GM12892 (cell line): ENCODE measurements around the gene RXYLT1. TPM values are rescaled to one million over a fixed set of nuclear protein-coding genes. Genes with fewer than 3 reads are reported as not detected.
"Not testable (repeated sequence)": the region's sequence is repeated elsewhere in the genome, so short reads cannot be mapped to it uniquely, and the experiment has no call there.

Source experiments
- DNase-seq: peaks from one replicate; pipeline ENCODE4 v3.0.0; 2011; ENCODE audit not compliant: insufficient read length
- FAIRE-seq: peaks from 2 replicates; lab custom pipeline; 2011; peaks lifted over from hg19 to GRCh38; lab: Jason Lieb, UNC
- POLR2A ChIP-seq: IDR thresholded peaks from 2 replicates; pipeline ENCODE4 v1.6.1; 2011; ENCODE audit warnings: low read depth, low read length, control low read depth
- POLR2AphosphoS5 ChIP-seq: IDR thresholded peaks from 2 replicates; pipeline ENCODE4 v1.6.1; 2011; ENCODE audit warnings: low read depth, low read length, control low read depth
- TAF1 ChIP-seq: IDR thresholded peaks from 2 replicates; pipeline ENCODE4 v1.6.1; 2011; ENCODE audit warnings: low read depth, mild to moderate bottlenecking, control low read depth, low read length, borderline replicate concordance
- polyA plus RNA-seq: library from polyadenylated mRNA; unstranded; fragments of >200 nt; gene quantifications from one replicate; pipeline ENCODE4 v1.2.1, GENCODE V29; 2012; ENCODE audit warnings: missing spikeins, inconsistent platforms; ENCODE audit not compliant: missing spikeins

RXYLT1 gene, protein sequence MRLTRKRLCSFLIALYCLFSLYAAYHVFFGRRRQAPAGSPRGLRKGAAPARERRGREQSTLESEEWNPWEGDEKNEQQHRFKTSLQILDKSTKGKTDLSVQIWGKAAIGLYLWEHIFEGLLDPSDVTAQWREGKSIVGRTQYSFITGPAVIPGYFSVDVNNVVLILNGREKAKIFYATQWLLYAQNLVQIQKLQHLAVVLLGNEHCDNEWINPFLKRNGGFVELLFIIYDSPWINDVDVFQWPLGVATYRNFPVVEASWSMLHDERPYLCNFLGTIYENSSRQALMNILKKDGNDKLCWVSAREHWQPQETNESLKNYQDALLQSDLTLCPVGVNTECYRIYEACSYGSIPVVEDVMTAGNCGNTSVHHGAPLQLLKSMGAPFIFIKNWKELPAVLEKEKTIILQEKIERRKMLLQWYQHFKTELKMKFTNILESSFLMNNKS
- 21.3 TPM for polyA plus RNA-seq

DNA sequence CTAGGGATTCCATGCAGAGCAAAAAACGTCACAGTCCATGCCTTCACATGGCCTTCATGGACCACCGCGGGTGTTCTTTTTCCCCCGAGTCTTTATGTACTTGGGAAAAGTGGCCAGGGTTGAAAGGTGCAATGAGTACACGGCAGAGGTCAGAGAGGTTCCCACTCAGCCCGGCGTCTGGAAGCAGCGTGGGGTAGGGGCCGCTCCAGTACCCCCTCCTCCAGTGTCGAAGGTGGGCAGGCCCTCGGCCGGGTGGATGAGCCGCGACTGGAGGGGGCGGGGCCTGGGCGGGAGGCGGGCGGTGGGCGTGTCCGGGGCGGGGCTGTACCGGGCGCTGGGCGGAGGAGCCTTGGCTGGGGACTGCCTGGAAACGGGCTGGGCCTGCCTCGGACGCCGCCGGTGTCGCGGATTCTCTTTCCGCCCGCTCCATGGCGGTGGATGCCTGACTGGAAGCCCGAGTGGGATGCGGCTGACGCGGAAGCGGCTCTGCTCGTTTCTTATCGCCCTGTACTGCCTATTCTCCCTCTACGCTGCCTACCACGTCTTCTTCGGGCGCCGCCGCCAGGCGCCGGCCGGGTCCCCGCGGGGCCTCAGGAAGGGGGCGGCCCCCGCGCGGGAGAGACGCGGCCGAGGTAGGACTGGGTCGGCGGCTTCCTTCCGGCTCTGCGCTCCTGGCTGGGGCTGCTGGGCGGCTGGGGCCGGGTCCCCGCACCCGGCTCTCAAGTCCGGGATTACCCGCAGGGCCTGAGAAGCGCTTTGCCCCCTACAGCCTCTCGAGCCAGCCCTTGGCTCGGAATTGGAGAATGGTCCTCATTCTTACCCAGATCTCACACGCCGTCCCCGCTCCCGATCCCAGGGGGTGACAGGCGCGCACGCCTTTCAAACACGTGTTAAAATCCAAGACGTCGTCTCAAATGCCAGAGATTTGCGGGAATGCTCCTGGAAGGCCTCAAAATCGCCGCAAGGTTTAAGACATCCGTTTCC, at the start of gene RXYLT1:
Gene RXYLT1, plus strand, starts transcription at position 412 of the 984 bp plus-strand sequence. Its CDS starts 52 bp downstream, at position 464.
- peak; percentile 92 for FAIRE-seq
- TF ChIP-seq POLR2A = peak; percentile 87
- peak; percentile 69 for TF ChIP-seq TAF1
- peak; percentile 76 for TF ChIP-seq POLR2AphosphoS5

DNA sequence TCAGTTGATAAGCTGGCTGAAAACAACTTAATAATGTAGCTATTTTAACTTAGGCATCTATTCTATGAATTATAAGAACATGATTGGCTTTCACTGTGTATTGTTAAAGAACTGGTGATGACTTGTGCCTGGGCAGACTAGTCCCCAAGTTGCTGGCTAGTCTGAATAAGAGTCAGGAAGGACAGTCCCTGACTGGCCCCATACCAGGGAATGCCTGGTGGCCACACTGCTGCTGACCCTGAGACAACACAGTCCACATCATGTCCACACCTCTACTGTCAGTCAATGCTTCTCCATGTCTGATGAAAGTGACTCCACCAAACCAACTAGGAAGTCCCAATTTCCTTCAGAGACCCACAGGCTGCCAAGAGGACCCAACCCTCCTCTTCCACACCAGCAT, 46.9 kb upstream of the RXYLT1 start:
- FAIRE-seq, DNase-seq: not testable (repeated sequence)

More for the DNA sequence above, at the start of gene RXYLT1:
- peak; percentile 73 for DNase-seq

DNA sequence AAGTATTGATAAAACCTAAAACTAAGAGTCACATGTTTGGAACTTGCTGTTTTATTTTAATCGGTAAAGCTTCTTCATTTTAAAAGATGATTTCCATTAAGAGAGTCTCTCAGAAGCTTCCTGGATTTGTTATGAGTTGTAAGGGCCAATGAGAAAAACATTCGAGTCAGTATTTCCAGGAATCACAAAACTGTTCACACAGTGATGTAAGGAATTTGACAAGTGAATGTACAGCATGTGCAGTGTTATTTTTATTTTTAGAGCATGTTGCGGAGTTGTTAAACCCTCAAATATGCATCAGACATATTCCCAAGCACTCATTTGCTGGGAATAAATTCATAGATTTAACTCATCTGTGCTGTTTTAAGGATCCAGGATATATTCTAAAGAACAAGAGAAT, 46.1 kb upstream of the RXYLT1 start:
- FAIRE-seq, DNase-seq: not testable (repeated sequence)

DNA sequence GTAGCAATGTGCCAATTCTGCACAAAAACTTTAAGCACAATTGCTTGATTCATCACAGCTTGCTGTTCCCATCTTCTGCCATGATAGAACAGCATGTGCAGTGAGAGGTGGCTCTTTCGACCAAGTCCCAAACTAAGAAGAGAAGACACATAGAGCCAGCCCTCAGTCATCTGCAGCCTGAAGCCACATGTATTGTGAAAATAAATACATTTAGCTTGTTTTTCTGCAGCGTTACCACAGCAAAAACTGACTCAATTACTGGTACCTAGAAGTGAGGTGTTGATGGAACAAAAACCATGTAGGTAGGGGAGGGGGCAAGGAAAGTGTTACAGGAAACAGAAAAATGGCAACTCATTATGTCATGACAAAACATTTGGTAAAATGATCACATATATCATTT, 39.2 kb upstream of the RXYLT1 start:
- not testable (repeated sequence) for FAIRE-seq

DNA sequence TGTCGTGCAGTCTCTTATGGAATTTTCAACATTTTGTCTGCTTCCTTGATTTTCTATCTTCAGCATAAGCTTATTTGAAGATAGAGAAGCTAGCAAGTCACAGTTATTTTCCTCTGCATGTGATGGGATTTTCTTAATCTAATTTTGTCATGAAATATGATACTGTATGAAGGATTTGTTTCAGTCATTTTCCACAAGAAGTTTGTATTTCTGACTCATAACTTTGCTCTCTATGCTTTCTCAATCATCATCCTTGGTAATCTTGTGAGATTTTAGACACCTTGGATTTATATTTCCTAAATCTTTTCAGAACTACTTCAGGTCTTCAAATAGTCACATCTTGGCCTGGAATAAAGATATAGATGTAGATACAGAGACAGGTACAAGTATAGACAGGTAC, 38.3 kb upstream of the RXYLT1 start:
- DNase-seq, FAIRE-seq: not testable (repeated sequence)

More for the DNA sequence above, 39.2 kb upstream of the RXYLT1 start:
- DNase-seq = not testable (repeated sequence)

DNA sequence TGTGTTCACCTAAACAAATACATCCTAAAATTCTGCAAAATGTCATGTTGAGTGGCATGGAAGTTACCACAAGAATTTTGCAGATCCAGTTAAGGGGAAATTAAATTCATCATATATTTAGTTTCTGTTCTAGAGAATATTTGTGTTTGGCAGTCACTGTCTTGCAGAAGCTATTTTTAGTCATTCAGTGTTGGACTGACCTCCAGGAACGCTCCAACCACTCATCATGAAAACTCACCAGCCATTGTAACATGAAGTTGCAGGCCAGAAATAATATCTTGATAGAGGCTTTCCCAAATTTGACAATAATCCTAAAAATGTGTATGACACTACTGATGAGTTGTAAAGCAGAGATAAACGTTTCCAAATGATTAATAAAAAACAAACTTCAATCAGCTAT, 35.6 kb upstream of the RXYLT1 start:
- DNase-seq, FAIRE-seq: not testable (repeated sequence)

DNA sequence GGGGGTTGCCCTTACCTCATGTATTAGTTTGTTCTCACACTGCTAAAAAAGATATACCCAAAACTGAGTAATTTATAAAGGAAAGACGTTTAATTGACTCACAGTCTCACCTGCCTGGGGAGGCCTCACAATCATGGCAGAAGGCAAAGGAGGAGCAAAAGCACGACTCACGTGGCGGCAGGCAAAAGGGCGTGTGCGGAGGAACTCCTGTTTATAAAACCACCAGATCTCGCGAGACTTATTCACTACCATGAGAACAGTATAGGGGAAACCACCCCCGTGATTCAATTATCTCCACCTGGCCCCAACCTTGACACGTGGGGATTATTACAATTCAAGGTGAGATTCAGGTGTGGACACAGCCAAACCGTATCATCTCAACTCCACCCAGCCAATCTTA, 33.2 kb upstream of the RXYLT1 start:
- DNase-seq, FAIRE-seq: not testable (repeated sequence)

DNA sequence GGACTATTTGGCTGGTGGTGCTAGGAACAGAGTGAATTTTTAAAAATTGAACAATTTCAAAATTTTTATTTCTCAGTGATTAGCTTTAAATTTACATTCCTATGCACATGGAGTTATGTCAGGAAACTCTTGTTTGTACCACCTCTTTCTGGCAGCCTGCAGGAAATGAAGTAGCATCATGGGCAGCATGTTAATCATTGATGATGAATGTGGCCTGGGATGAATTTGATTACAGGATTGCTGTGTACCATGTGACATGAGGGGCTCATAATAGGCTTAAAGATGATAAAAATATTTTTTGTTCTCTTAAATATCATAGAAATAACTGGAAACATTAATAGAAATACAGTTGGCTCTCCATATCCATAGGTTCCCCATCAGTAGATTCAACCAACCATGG, 32.6 kb upstream of the RXYLT1 start:
- not testable (repeated sequence) for FAIRE-seq, DNase-seq

DNA sequence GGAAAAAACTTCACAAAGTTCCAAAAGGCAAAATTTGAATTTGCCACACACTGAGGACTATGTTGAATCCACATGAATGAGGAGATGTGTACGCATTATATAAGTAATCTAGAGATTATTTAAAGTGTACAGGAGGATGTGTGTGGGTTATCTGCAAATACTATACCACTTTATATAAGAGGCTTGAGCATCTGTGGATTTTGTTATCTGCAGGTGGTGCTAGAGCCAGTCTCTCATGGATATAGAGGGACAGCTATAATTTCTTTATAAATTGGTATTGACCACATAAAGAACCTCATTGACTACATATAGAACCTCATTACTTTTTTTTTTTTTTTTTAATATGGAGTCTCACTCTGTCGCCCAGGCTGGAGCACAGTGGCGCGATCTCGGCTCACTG, 32.2 kb upstream of the RXYLT1 start:
- no peak for TF ChIP-seq POLR2A
- no peak for TF ChIP-seq POLR2AphosphoS5
- no peak for TF ChIP-seq TAF1
- FAIRE-seq (no peak), DNase-seq (no peak)

DNA sequence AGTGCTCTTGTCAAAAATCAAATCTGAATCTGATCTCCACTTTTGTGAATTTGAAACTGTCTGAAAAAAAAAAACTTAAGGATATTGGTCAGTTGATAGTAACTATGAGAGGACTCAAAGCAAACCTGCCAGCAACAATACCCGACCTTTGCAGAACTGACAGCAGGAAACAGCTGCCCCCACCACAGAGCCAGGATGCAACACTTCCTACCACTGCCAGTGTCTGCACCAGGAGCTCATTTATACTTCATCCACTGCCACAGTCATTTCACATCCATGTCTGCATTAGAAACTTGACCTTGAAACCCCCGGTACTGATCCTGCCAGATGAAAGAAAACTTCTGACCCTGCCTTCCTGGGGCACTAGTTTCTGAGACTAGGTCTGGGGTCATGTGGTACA, 27.4 kb upstream of the RXYLT1 start:
- no peak for FAIRE-seq
- TF ChIP-seq POLR2AphosphoS5 (no peak), POLR2A (no peak), TAF1 (no peak)
- no peak for DNase-seq

DNA sequence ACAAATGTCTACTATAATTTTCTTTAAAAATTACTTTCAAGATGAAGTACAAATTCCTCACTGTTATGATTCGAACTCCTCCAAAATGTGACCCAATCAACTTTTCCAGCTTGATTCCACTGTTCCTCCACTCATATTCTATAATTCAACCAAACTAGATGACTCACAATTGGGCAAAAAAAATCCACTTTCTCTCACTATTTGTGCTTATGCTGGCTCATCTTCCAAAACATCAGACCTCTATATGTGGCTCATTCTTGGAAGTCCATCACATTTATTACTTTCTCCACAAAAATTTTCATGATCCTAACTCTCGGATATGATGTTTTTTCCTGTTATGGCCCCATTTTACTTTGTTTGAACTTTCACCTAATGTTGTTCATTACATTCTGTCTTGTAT, 26.9 kb upstream of the RXYLT1 start:
- FAIRE-seq = no peak
- no peak for DNase-seq
- TF ChIP-seq TAF1 = no peak
- TF ChIP-seq POLR2AphosphoS5 = no peak
- no peak for TF ChIP-seq POLR2A

DNA sequence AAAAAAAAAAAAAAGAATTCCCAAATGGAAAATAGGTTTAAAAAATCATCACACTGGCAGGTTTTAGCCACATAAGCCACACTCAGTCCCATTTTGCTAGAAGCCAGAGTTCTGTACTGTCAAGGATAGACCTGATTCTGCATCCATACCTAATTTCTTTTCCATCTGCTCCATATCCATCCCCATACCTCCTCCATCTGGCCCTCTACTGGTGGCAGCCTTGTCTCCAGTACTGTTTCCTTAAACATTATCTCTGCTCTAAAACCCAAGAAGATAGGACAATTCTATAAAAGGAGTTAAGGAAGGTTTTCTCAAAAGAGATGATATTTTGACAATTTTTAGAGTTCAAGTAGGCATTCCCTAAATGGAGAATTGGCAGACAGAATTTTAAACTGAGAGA, 26.0 kb upstream of the RXYLT1 start:
- DNase-seq (no peak), FAIRE-seq (no peak)
- no peak for TF ChIP-seq TAF1
- TF ChIP-seq POLR2A = no peak
- TF ChIP-seq POLR2AphosphoS5 = no peak

DNA sequence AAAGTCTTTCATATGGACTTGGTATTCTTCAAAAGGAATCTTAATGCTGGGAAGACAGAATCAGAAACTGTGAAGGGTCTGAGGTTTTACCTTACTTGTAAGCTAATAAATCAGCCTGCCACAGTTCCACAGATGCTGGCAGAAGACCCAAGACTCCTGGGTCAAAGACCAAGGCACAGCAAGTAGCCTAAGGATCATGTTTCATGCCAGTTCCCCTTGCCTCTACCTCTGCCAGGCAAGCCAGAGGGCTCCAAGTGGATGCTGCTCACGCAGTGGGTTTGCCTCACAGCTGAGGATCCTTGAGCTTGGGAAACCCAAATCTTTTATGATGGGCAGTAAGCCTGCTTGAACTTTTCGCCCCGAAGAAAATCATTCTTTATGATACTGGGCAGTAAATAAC, 15.2 kb upstream of the RXYLT1 start:
- FAIRE-seq = no peak
- TF ChIP-seq TAF1 = no peak
- no peak for TF ChIP-seq POLR2AphosphoS5
- no peak for TF ChIP-seq POLR2A
- no peak for DNase-seq
